Skeletal muscle tissue (tissue), 4 donors: ENCODE results near the gene SPDYE1. TPM values are rescaled to one million over a fixed set of nuclear protein-coding genes. Genes with fewer than 3 reads are reported as not detected.
"Not testable (repeated sequence)": the region's sequence is repeated elsewhere in the genome, so short reads cannot be mapped to it uniquely, and the experiment has no call there.

Source experiments
- H3K27ac ChIP-seq: one replicate; pipeline ENCODE4 v1.7.0; 2013; ENCODE audit warnings: mild to moderate bottlenecking, low read depth, low read length, inconsistent platforms
- H3K27me3 ChIP-seq, 3 donors: one replicate each; pipeline ENCODE4 v1.7.0; 2013; ENCODE audit warnings: low read length in 3 of 3; ENCODE audit not compliant: control insufficient read depth in 3 of 3, insufficient read depth in 3 of 3
- H3K36me3 ChIP-seq, 3 donors: one replicate each; pipeline ENCODE4 v1.7.0; 2013; ENCODE audit warnings: low read length in 3 of 3; ENCODE audit not compliant: control insufficient read depth in 3 of 3, insufficient read depth in 3 of 3
- H3K4me1 ChIP-seq, 3 donors: one replicate each; pipeline ENCODE4 v1.7.0; 2013; ENCODE audit warnings: low read length in 3 of 3, mild to moderate bottlenecking in 3 of 3; ENCODE audit not compliant: control insufficient read depth in 3 of 3, insufficient read depth in 3 of 3
- H3K4me3 ChIP-seq, 3 donors: one replicate each; pipeline ENCODE4 v1.7.0; 2013; ENCODE audit warnings: low read length in 3 of 3
- H3K9ac ChIP-seq, 3 donors: one replicate each; pipeline ENCODE4 v1.7.0; 2013; ENCODE audit warnings: low read length in 3 of 3, mild to moderate bottlenecking in 3 of 3, moderate library complexity in 2 of 3, low read depth in 1 of 3
- H3K9me3 ChIP-seq, 3 donors: one replicate each; pipeline ENCODE4 v1.7.0; 2013; ENCODE audit warnings: low read length in 3 of 3; ENCODE audit not compliant: control insufficient read depth in 3 of 3
- total RNA-seq: library from RNA; depleted of rRNA; stranded (reverse); fragments of >200 nt; gene quantifications from one replicate; pipeline ENCODE4 v1.2.3, GENCODE V29; 2014
- donor health status: Osteomylitis.

The SPDYE1 gene
- total RNA-seq, 1 donor from 2014 or later = not detected

- H3K4me3 ChIP-seq, H3K36me3 ChIP-seq: not testable (repeated sequence)
Measured at GRCh38 chr7:43974033-43974573, 23.6 kb upstream of the SPDYE1 start.

GRCh38 chr7:43974725-43975482 is 22.8 kb upstream of the SPDYE1 start:
- H3K4me1 ChIP-seq, H3K36me3 ChIP-seq, H3K27ac ChIP-seq, H3K4me3 ChIP-seq, H3K9me3 ChIP-seq, H3K27me3 ChIP-seq, H3K9ac ChIP-seq: not testable (repeated sequence)

More at GRCh38 chr7:43974033-43974573, 23.6 kb upstream of the SPDYE1 start:
- not testable (repeated sequence) for H3K4me1 ChIP-seq, H3K27ac ChIP-seq, H3K27me3 ChIP-seq, H3K9me3 ChIP-seq, H3K9ac ChIP-seq

GRCh38 chr7:43977525-43977924 is 20.2 kb upstream of the SPDYE1 start:
- Histone ChIP-seq H3K9ac (no peak overlapping the region), H3K36me3 (no peaks in the 10 kb centered on the region), H3K4me1 (no peaks in the 10 kb centered on the region), H3K9me3 (no peaks in the 10 kb centered on the region), H3K27me3 (no peaks in the 10 kb centered on the region), H3K4me3 (no peak overlapping the region), H3K27ac (no peak overlapping the region)

- not testable (repeated sequence) for H3K4me3 ChIP-seq, H3K27ac ChIP-seq, H3K36me3 ChIP-seq, H3K9ac ChIP-seq, H3K4me1 ChIP-seq, H3K9me3 ChIP-seq, H3K27me3 ChIP-seq
Measured at GRCh38 chr7:43978102-43978501, 19.6 kb upstream of the SPDYE1 start.

GRCh38 chr7:43982848-43983247 is 14.8 kb upstream of the SPDYE1 start:
- H3K4me3 ChIP-seq, H3K4me1 ChIP-seq, H3K9me3 ChIP-seq, H3K27ac ChIP-seq, H3K27me3 ChIP-seq, H3K36me3 ChIP-seq, H3K9ac ChIP-seq: not testable (repeated sequence)

- H3K36me3 ChIP-seq, H3K27ac ChIP-seq, H3K9ac ChIP-seq, H3K4me1 ChIP-seq, H3K9me3 ChIP-seq, H3K27me3 ChIP-seq, H3K4me3 ChIP-seq: not testable (repeated sequence)
Measured at GRCh38 chr7:43983736-43984135, 14.0 kb upstream of the SPDYE1 start.

GRCh38 chr7:43985904-43986864 is 11.5 kb upstream of the SPDYE1 start:
- not testable (repeated sequence) for H3K27ac ChIP-seq, H3K36me3 ChIP-seq

GRCh38 chr7:43987476-43987875 is 10.2 kb upstream of the SPDYE1 start:
- H3K4me1 ChIP-seq, H3K36me3 ChIP-seq, H3K9me3 ChIP-seq, H3K4me3 ChIP-seq, H3K27ac ChIP-seq, H3K9ac ChIP-seq, H3K27me3 ChIP-seq: not testable (repeated sequence)

More at GRCh38 chr7:43985904-43986864, 11.5 kb upstream of the SPDYE1 start:
- H3K27me3 ChIP-seq, H3K4me3 ChIP-seq, H3K9me3 ChIP-seq, H3K9ac ChIP-seq, H3K4me1 ChIP-seq: not testable (repeated sequence)

GRCh38 chr7:43990011-43990585 is 7.6 kb upstream of the SPDYE1 start:
- H3K4me3 ChIP-seq, H3K9me3 ChIP-seq, H3K36me3 ChIP-seq, H3K27me3 ChIP-seq, H3K9ac ChIP-seq, H3K27ac ChIP-seq, H3K4me1 ChIP-seq: not testable (repeated sequence)

GRCh38 chr7:43990829-43991228 is 6.9 kb upstream of the SPDYE1 start:
- H3K27ac ChIP-seq, H3K27me3 ChIP-seq, H3K4me1 ChIP-seq, H3K4me3 ChIP-seq, H3K36me3 ChIP-seq, H3K9me3 ChIP-seq, H3K9ac ChIP-seq: not testable (repeated sequence)
